K562 (cell line): ENCODE data around the gene LRRC25. TPM values are rescaled to one million over a fixed set of nuclear protein-coding genes. Genes with fewer than 3 reads are reported as not detected.
A peak's percentile ranks its signal among the peaks of the same experiment; 100 is the strongest.

Experiments used
- ASH1L ChIP-seq: fragments of 450-650 bp; IDR thresholded peaks from 2 replicates; pipeline ENCODE4 v1.6.1; 2018; ENCODE audit warnings: borderline replicate concordance, mild to moderate bottlenecking, low read depth; ENCODE audit not compliant: partially characterized antibody
- CEBPZ ChIP-seq: fragments of 150-350 bp; IDR thresholded peaks from 2 replicates; pipeline ENCODE4 v1.6.1; 2014; ENCODE audit warnings: low read depth, mild to moderate bottlenecking, low read length, borderline replicate concordance
- E2F5 ChIP-seq: sonication (generic); formaldehyde crosslinking; IDR thresholded peaks from 2 replicates; pipeline ENCODE4 v1.8.0; 2022; ENCODE audit warnings: mild to moderate bottlenecking, missing genetic modification reagents
- ESRRA ChIP-seq: fragments of 450-650 bp; IDR thresholded peaks from 2 replicates; pipeline ENCODE4 v1.6.1; 2014; ENCODE audit warnings: low read depth, mild to moderate bottlenecking, moderate library complexity, borderline replicate concordance
- GTF2B ChIP-seq: IDR thresholded peaks from 2 replicates; pipeline ENCODE4 v1.6.1; 2011; ENCODE audit not compliant: insufficient read length; ENCODE audit errors: extremely low read depth
- HSF4 ChIP-seq: fragments of 250-450 bp; sonication (Bioruptor Pico); IDR thresholded peaks from 2 replicates; pipeline ENCODE4 v2.1.2; 2022; ENCODE audit warnings: mild to moderate bottlenecking, moderate library complexity, borderline replicate concordance
- KAT8 ChIP-seq: fragments of 450-650 bp; IDR thresholded peaks from 2 replicates; pipeline ENCODE4 v1.6.1; 2016; ENCODE audit warnings: low read depth, mild to moderate bottlenecking
- KLF13 ChIP-seq: fragments of 450-650 bp; IDR thresholded peaks from 2 replicates; pipeline ENCODE4 v1.6.1; 2016; ENCODE audit warnings: missing genetic modification characterization, low read depth, mild to moderate bottlenecking, missing compliant biosample characterization, moderate library complexity, borderline replicate concordance
- ZNF124 ChIP-seq: sonication (generic); formaldehyde crosslinking; IDR thresholded peaks from 2 replicates; pipeline ENCODE4 v1.8.1; 2022; ENCODE audit warnings: missing genetic modification reagents
- ZNF318 ChIP-seq, 2 experiments: fragments of 450-650 bp; IDR thresholded peaks; 2 replicates each; pipeline ENCODE4 v1.6.1; 2016; ENCODE audit warnings: mild to moderate bottlenecking in 2 of 2, borderline replicate concordance in 1 of 2, low read depth in 1 of 2, moderate library complexity in 1 of 2
- ZNF785 ChIP-seq: fragments of 250-450 bp; sonication (Bioruptor Pico); IDR thresholded peaks from 2 replicates; pipeline ENCODE4 v1.4.0; 2020; ENCODE audit warnings: mild to moderate bottlenecking
- polyA plus RNA-seq, 8 experiments: library from polyadenylated mRNA; depleted of rRNA in 4 of 8; stranded (reverse) in 5 of 8; unstranded in 3 of 8; fragments of >200 nt; fragmentation: Nextera tagmentation in 2 of 8; fragmentation: Illumina TruSeq in 1 of 8; extraction: Ambion mirVana in 2 of 8; extraction: Trizol in 1 of 8; gene quantifications; 2 replicates each; pipeline versions ENCODE4 v1.2.1 to v1.2.3, GENCODE V29; 2011 to 2014; ENCODE audit warnings: inconsistent platforms in 1 of 8, missing spikeins in 1 of 8
- total RNA-seq, 7 experiments: library from RNA; depleted of rRNA in 6 of 7; stranded (reverse); fragments of >200 nt in 6 of 7; fragmentation: Illumina TruSeq in 2 of 7; extraction: Trizol in 2 of 7; gene quantifications; 2 replicates each; pipeline versions ENCODE4 v1.2.1 to v1.2.3, GENCODE V29; 2011 to 2021; ENCODE audit warnings: low replicate concordance in 1 of 7

The LRRC25 gene
- total and polyA plus RNA-seq, 9 of the 15 experiments (the other 6 are each of a cell fraction or from before 2014, with no cell fraction given) = 0.07 to 0.36 (median 0.10) TPM; not detected in 3

- TF ChIP-seq GTF2B = no peak
- no peak; the same call in 1 of the 2 replicates for TF ChIP-seq ESRRA
- peak; percentile 55 for TF ChIP-seq KLF13 (tag)
- TF ChIP-seq ASH1L = no peak
- TF ChIP-seq KAT8 = no peak
- TF ChIP-seq ZNF318 (IDR thresholded peaks at IDR 0.05; ENCODE audit: borderline replicate concordance in 1 of 2, low read depth in 1 of 2) = peak in 1 of 2 experiments; percentile 28; a peak in 1 of 4 replicates
- no peak for TF ChIP-seq ZNF124 (CRISPR knock-in tag)
- TF ChIP-seq CEBPZ = no peak
- no peak for TF ChIP-seq HSF4 (CRISPR knock-in tag)
- TF ChIP-seq ZNF785 = 0 out of 2 replicates have a peak, but pooled peaks have one; percentile 67
- TF ChIP-seq E2F5 (CRISPR knock-in tag) = no peak
Observed at GRCh38 chr19:18417250-18418028, 20.0 kb upstream of the LRRC25 start (continued).
